ENCODE results near the gene ZNF556. TPM values are rescaled to one million over a fixed set of nuclear protein-coding genes. Genes with fewer than 3 reads are reported as not detected.

Gene ZNF556
- total RNA-seq, 1 donor from 2014 or later: not detected

- TF ChIP-seq CTCF (IDR thresholded peaks at IDR 0.05): no peak
- H3K4me1 ChIP-seq: no peaks in the 10 kb centered on the region
- H3K36me3 ChIP-seq: peaks cover 42 to 62% of the 10 kb centered on the region in 2 donors
- no peaks in the 10 kb centered on the region for H3K27me3 ChIP-seq
- DNase-seq (ENCODE audit: low spot score in 2 of 2): no peak
- H3K9me3 ChIP-seq: peaks cover 43 to 86% of the 10 kb centered on the region in 2 donors
- intact Hi-C loops (cut with DNase I): no loop called here
- H3K4me3 ChIP-seq: no peak overlapping the region
- H3K27ac ChIP-seq: no peak overlapping the region
These were observed 18.5 kb upstream of the ZNF556 start for GRCh38 chr19:2848616-2849015.

- H3K36me3 ChIP-seq: peaks cover 48 to 77% of the 10 kb centered on the region in 2 donors
- no peak overlapping the region for H3K27ac ChIP-seq
- intact Hi-C loops (cut with DNase I): loop anchor here (10.0 kb wide), 1 partner anchor 186 kb away; no protein-coding TSS in a partner anchor
- no peak overlapping the region for H3K4me3 ChIP-seq
- H3K4me1 ChIP-seq: no peaks in the 10 kb centered on the region
- H3K27me3 ChIP-seq: no peaks in the 10 kb centered on the region
- H3K9me3 ChIP-seq: peaks cover 52 to 97% of the 10 kb centered on the region in 2 donors
- no peak for TF ChIP-seq CTCF (IDR thresholded peaks at IDR 0.05)
- no peak for DNase-seq (ENCODE audit: low spot score in 2 of 2)
These were observed 16.7 kb upstream of the ZNF556 start for GRCh38 chr19:2850256-2850925.

- DNase-seq (ENCODE audit: low spot score in 2 of 2): no peak
- H3K4me3 ChIP-seq: peak overlapping the region in 1 of 2 donors; percentile 22
- no peak overlapping the region for H3K27ac ChIP-seq
- no peaks in the 10 kb centered on the region for H3K4me1 ChIP-seq
- no peak for TF ChIP-seq CTCF (IDR thresholded peaks at IDR 0.05)
- H3K36me3 ChIP-seq: peaks cover 44 to 68% of the 10 kb centered on the region in 2 donors
- intact Hi-C loops (cut with DNase I): loop anchor here (10.0 kb wide), 1 partner anchor 188 kb away; no protein-coding TSS in a partner anchor
- no peaks in the 10 kb centered on the region for H3K27me3 ChIP-seq
- peaks cover 73 to 98% of the 10 kb centered on the region in 2 donors for H3K9me3 ChIP-seq
These were observed 14.5 kb upstream of the ZNF556 start for GRCh38 chr19:2852598-2852997.

- DNase-seq (ENCODE audit: low spot score in 2 of 2): no peak
- Histone ChIP-seq H3K36me3 (peaks cover 45 to 72% of the 10 kb centered on the region in 2 donors), H3K27ac (no peak overlapping the region), H3K27me3 (no peaks in the 10 kb centered on the region), H3K4me3 (peak overlapping the region in 1 of 2 donors; percentile 22), H3K4me1 (no peaks in the 10 kb centered on the region), H3K9me3 (peaks cover 76 to 99% of the 10 kb centered on the region in 2 donors)
- no peak for TF ChIP-seq CTCF (IDR thresholded peaks at IDR 0.05)
- intact Hi-C loops (cut with DNase I): loop anchor here (10.0 kb wide), 1 partner anchor 188 kb away; no protein-coding TSS in a partner anchor
These were observed 14.0 kb upstream of the ZNF556 start for GRCh38 chr19:2853015-2853606.

- Histone ChIP-seq H3K4me1 (no peaks in the 10 kb centered on the region), H3K9me3 (peaks cover 83 to 100% of the 10 kb centered on the region in 2 donors), H3K27ac (no peak overlapping the region), H3K4me3 (no peak overlapping the region), H3K36me3 (peaks cover 45 to 69% of the 10 kb centered on the region in 2 donors), H3K27me3 (no peaks in the 10 kb centered on the region)
- no peak for TF ChIP-seq CTCF (IDR thresholded peaks at IDR 0.05)
- no peak for DNase-seq (ENCODE audit: low spot score in 2 of 2)
- intact Hi-C loops (cut with DNase I): loop anchor here (10.0 kb wide), 1 partner anchor 190 kb away; no protein-coding TSS in a partner anchor
These were observed 12.3 kb upstream of the ZNF556 start for GRCh38 chr19:2854849-2855248.
